ENCODE measurements around the gene CDKN2B-AS1.

Gene CDKN2B-AS1

DNA sequence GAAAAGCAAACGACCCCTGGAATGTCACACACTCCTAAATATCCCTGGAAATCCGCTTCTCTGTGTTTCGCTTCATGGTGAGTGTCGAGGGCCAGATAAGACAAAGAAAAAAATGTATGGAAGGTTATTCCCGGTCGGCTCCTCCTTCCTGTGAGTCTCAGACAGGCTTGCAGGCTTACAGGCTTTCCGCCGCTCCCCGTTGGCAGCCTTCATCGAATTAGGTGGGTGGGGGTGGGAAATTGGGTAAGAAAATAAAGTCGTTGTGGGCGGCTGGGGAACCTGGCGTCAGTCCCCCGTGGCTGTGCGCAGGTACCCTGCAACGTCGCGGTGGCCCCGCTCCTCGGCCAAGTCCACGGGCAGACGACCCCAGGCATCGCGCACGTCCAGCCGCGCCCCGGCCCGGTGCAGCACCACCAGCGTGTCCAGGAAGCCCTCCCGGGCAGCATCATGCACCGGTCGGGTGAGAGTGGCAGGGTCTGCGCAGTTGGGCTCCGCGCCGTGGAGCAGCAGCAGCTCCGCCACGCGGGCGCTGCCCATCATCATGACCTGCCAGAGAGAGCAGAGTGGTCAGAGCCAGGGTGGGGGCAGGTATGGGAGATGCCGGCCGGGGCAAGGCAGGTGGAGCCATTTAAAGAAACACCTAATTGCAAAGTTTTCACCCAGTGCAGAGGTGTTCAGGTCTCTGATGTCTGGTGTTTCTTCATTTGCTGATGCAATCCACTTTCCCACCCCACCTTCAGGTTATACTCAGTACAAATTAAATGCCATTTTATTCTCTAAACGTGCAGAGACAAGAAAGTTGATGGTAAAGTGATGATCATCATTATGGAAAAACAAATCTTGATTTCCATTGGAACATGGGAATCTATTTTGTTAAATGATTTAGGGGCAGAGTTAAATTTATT is 11.4 kb downstream of the CDKN2B-AS1 start:
- DNase-seq (ENCODE audit: low spot score), result no peak

DNA sequence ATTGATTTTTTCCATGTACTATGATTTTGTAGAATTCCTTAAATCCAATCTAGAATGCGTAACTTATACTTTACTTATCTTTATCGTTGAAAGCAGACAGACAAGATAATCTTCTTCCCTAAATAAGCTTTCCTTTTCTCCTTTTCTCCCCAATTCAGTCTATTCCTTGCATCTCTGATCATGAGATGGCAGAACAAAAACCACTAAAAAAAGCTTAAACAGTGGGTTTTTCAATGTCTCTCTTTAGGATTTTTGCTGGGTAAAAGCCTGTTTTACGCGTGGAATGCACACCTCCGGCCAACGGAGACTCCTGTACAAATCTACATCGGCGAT is 13.8 kb downstream of the CDKN2B-AS1 start:
- no peak for DNase-seq (ENCODE audit: low spot score)

DNA sequence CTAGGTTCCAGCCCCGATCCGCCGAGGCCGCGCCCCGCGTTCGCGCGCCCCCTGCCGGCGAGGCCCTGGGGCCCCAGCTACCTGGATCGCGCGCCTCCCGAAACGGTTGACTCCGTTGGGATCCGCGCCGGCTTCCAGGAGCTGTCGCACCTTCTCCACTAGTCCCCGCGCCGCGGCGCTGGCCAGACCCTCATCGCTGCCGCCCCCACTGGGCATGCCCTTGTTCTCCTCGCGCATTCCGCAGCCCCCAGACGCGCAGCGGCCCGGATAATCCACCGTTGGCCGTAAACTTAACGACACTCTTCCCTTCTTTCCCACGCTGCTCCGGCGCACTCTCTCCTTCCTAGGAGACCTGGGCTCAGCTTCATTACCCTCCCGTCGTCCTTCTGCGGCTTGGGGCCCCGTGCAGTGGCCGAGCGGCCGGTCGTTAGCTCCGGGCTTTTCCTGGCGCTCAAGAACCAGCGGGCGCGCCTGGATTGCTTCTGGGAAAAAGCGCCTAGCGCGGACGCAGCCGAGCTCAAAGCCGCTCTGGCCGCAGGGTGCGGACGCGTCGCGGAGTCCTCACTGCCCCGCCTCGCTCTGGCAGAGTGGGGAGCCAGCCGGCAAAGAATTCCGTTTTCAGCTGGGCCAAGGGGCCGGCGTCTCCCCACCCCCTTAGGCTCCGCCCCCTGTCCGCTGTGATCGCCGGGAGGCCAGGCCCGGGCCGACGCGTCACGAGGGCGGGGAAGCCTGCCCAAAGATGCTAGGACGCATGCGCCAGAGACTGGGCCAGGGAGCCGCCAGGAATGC is 14.3 kb downstream of the CDKN2B-AS1 start, which contains the start of gene CDKN2B:
CDKN2B (minus strand) TSS at position 589 of the 789 bp plus-strand sequence; CDS start at position 237, 352 bp downstream.
- peak; percentile 49 for DNase-seq (ENCODE audit: low spot score)

DNA sequence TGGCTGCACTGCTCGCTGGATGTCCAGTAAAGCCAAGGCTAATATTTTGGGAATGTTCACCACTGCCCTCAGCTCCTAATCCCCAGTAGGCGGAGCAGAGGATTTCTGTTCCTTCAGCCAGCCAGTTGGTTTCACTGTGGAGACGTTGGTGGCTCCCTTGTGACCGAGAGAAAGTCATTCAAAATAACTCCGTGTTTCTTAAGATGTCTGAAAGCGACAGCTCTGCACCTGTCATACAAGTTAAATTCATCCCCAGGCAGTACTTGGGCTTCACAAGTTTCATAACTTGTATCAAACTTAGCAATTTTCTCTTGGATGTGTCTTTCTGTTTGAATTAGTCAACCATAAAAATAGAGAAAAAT is 14.9 kb downstream of the CDKN2B-AS1 start:
- DNase-seq (ENCODE audit: low spot score), result no peak

DNA sequence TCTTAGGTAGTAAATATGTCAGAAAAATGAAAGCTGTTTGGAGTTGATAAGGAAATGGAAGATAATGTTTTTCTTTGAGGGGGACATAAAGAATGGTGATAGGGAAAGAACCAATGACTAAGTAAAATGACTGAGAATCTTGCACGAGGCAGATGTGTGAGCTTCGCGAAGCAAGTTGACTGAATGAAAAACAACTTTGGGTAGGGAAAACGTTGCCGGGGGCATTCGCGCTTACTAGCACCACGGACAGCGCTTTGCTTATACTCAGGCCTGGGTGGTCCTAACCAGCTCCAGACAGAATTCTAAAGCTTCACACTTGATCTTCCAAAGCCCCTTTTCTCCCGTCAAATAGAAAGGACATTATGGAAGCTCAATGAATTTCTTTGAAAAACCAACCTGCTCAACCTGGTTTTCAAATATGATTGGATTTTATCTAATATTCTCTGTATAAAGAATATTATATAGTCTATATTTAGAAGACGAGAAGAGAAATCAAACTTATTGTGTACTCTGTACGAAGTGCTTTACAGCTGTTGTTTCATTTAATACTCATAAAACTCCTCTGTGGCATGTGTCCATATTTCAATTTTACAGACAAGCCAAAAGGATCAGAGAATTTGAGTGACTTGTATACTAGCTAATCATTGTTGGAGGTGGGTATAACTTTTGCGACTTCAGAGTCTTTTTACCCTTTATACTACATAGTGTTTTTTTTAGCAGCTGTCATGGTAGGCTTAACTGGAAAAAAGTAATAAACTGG is 16.5 kb downstream of the CDKN2B-AS1 start:
- no peak for DNase-seq (ENCODE audit: low spot score)

DNA sequence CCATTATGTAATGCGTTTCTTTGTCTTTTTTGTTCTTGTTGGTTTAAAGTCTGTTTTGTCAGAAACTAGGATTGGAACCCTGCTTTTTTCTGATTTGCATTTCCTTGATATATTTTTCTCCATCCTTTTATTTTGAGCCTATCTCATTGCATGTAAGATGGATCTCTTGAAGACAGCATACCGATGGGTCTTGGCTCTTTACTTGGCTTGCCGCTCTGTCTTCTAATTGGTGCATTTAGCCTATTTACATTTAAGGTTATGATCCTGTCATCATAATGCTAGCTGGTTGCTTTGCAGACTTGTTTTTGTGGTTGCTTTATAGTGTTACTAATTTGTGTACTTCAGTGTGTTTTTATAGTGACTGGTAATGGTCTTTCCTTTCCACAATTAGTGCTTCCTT is 27.8 kb downstream of the CDKN2B-AS1 start:
- no peak for DNase-seq (ENCODE audit: low spot score)

DNA sequence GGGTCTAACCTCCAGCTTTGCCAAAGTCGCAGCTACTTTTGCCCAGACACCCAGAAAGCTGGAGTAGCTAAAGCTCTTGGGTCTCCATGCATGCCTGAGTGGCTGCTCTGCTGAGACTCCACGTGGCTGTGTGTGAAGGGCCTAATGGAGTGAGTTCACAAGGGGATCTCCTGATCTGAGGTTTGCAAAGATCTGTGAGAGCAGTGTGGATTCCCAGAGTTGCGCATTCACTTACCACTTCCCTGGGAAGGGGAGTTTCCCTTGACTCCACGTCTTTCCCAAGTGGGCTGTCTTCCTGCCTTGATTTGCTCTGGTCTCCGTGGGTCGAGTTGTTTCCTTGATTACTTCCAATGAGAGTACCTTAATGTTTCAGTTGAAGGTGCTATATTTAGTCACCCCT is 32.1 kb downstream of the CDKN2B-AS1 start:
- DNase-seq (ENCODE audit: low spot score), result no peak

DNA sequence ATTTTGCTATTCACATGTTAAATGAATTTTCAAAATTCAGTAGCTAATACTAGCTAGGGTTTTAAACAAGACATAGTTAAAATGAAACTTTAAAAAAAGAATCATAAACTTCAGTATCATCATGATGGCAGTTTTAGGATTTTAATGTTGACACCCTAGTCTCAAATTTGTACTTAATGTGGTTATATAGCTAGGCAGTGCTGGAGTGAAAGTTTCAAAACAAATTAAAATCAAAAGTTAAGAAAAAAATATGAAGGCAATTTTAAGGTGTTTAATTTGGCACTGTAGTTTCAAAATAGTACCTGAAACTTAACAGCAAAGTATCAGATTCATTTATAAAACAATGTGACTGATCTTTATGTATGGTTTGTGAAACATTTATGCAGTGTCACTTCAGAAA is 33.8 kb downstream of the CDKN2B-AS1 start:
- DNase-seq (ENCODE audit: low spot score), result no peak

DNA sequence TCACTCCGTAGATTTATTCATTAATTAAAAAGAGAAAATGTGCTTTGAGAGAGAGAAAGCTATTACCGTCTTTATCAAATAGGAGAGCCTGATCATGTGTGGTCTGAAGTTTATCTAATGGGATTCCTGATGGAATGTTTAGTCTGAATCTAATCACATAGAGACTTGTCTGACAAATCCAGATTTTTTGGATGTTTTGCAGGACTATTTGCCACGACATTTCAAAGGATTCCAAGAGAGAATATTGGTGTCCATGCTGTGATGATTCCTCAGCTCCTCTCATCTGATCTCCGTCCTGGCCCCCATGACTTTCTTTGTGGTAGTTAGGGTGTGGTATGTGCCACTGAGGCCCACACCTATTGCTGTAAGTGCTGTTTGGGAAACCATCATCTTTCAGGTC is 34.6 kb downstream of the CDKN2B-AS1 start:
- no peak for DNase-seq (ENCODE audit: low spot score)

DNA sequence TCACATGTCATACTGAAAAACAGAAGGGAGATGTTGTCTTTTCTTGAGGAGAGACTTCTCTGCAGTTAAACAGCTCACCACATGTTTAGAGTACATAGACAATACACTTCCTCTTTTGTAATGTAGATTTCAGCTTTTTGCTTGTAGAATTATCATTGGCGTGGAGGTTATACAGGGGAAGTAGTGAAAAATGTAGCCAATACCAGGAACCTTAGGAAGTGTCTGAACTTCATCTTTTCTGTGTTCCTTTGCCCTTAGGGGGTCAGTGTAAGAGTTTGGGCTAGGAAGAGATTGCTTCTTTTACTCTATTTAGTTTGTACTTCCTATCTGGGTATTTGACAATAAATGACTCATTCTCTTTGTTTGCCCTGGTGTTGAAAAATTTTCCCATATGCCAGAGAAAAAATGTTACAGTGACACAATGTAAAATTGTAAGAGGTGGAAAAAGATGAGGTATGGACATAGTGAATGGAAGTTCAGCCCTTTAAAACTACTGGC is 35.6 kb downstream of the CDKN2B-AS1 start:
- no peak for DNase-seq (ENCODE audit: low spot score)

DNA sequence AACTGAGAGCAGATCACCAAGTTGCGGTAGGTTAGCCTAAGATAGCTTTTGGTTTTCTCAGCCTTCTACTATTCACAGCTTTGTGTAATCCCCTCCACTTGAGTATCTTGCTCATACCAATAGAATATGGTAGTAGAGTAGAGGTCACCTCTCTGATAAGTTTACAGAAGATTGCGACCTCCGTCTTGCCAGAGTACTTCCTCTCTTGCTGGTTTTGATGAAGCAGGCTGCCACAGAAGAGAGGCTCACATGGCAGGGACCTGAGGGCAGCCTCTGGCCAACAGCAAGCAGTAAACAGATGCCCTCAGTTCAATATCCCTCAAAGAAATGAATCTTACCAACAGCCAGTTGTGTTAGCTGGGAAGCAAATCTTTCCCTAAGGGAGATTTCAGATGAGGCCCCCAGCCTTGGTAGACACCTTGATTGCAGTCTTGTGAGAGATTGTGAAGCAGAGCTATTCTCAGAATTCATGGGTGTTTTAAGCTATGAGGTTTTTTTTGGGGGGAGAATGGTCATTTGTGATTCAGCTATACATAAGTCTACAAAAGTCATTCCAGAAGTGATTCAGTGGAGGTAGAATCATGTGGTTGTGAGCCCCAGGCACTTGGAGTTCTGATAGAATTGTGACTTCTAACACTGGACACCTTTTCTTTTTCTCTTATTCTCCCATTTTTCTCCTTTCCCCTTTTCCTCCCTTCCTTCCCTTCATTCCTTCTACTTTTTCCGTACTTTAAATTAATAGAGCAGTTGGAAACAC is 37.2 kb downstream of the CDKN2B-AS1 start:
- no peak for DNase-seq (ENCODE audit: low spot score)

DNA sequence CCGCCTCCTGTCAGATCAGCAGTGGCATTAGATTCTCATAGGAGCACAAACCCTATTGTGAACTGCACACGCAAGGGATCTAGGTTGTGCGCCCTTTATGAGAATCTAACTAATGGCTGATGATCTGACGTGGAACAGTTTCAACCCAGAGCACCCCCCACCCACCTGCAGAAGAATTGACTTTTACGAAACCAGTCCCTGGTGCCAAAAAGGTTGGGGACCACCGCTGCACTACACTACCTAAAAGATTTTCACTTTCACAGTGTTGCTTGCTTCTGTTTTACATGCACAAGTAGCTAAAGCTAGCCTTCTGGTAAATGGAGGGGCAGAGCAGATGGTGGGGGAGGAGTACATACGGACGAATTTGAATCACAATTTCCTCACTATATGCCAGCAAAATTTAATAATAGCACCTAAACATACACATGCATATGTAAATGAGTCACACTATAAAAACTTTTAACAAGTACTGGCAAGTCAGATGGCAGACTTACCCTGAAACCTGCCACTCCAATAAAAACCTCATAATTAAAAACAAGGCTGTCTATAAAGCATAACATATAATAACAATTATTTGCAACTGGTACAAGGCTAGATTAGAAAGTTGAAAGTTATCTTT is 38.5 kb downstream of the CDKN2B-AS1 start:
- no peak for DNase-seq (ENCODE audit: low spot score)

DNA sequence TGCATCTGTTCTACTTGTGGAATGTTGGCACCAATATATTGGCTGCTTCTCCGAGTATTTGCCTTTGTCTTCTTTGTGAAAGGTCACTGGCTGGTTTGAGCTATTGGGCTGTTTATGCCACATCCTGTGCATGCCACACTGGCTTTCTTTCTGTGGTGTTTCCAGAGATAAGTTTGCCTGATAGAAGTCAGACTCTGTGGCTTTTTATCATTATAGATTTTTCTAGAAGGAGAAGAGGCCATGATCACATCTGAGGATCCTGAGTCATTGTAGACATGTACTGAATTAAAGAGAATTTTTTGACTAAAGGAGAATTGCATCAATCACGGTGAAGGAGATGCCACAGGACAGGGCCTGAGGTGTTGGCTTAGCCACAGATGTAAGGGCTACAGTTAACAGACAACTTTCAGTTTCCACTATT is 41.0 kb downstream of the CDKN2B-AS1 start:
- DNase-seq (ENCODE audit: low spot score), result no peak

DNA sequence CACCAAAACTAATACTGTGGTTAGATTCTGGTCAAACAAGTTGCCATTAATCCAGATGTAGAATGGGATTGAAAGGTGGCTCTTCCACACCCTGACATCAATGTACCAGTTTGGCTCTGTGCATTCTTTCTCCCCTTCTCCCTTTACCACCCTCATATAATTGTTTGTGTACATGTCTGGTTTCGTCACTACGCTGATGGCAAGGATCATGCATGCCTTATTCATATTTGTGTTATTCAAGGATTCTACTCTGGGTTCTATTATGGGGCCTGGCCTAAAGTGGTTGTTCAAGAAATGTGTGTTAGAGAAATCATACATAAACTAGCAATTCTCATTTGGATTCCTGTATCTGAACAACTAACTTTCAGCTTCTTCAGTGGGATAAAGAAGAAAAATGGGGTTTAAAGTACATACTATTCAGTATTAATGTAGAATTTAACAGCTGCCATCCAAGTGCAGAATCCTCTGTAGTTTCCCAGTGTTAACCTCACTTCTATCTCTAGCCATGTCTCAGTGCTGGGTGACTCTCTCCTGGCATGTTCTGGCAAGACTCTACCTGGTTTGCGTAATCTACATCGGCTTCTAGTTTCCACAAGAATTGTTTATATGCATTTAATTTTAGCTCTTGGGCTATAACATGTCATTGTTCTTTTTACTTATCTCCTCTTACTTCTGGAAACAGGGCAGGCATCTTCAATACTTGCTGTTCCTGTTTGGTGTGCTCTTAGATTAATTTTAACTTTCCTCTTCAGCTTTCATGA is 42.5 kb downstream of the CDKN2B-AS1 start:
- DNase-seq (ENCODE audit: low spot score), result no peak

DNA sequence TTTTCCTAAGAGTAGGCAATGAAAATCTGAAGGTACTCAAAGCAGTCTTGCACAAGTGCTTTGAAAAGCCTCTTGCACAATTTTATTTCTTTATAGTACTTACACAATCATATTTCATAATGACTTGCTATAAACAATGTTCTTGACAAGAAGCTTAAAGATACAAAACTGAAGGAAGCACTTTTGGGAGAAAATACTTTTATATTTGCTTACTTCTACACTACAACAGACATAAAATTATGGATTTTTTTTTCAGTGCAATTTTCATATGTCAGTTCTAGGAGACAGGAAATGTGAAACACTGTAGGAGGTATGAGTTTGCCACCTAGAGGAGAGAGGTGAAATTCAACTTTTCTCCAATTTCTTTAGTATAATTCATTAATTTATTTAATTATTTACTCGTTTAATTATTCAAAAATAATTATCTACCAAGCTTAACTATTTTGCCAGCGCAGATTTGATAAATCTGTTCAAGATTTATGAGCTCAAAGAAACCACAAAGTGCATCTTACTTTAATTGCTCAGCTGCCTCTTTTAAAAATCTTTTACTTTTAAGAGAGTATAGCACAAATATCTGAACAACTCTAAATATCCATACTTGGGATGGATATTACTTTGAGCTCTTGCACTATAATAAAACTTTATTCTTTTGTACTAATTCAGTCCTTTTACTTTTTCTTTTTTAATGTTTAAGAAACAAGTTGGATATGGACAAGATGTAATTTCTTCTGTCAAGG is 43.5 kb downstream of the CDKN2B-AS1 start:
- no peak for DNase-seq (ENCODE audit: low spot score)

DNA sequence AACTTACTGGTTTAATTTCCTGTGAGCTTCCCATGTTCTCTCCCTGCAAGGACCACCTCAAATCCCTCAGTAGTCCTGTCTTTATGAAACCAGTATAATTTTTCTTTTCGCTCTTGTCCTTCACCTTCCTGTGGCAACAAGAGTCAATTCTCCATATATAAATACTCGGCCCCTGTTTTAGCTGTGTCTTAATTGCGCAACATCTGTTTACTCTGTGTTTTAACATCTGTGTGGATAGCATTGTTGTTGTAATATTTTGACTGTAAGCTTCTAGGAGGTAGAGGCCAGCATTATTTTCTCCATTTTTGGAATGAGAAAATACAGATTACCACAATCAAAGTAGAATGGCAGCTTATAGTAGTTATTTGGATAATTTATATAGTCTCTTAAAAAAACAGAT is 44.7 kb downstream of the CDKN2B-AS1 start:
- no peak for DNase-seq (ENCODE audit: low spot score)

DNA sequence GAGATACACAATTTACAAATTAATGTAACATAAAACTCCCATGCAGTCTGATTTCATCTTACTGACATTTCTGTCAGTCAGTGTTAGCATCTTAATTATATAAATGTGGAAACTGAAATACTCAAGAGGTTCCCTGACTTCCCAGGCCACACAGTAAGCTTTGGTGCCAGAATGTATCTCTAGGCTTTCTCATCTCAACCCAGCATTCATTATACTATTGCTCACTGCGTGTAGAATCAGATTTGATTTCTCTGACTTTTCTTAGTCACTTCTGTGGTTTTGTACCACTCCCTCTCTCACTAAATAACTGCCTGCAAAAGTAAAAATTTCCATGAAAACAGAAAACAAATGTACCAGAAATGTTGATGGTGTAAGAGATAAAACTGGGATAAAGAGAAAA is 46.2 kb downstream of the CDKN2B-AS1 start:
- DNase-seq (ENCODE audit: low spot score), result no peak

DNA sequence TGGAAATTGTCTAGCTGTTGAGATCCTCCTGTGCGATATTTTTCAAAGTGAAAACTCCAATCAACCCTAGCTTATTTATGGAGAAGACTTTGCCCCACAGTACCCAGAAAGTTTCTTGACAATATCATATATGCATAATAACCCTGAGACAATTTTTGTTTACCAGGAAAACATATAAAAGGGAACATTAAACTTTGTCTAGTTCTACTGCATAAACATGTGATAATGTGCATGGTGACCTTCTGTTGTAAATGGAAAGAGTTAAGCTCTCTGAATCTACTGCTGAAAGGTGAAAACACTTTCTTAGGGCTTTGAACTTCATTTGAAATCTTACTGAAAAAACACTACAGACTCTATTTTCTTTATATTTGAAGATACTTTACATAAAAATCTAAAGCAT is 46.8 kb downstream of the CDKN2B-AS1 start:
- no peak for DNase-seq (ENCODE audit: low spot score)

DNA sequence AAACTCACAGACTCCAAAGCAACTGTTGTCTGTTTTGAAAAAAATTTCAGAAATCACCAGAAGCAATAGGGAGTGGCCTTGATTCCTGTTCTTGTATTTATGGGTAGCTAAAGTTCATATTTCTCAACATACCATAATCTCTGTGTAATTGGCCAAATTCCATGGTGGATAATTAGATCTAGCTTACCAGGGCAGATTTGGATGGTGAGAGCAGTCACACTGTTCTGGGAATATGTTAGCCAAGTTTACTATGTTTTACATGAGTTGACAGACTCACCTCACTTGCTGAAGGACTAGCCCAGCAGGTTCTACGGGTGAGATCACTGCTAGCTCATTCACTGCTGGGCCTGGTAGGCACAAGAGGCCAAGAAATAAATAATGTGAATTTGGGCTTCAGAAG is 47.2 kb downstream of the CDKN2B-AS1 start:
- no peak for DNase-seq (ENCODE audit: low spot score)

DNA sequence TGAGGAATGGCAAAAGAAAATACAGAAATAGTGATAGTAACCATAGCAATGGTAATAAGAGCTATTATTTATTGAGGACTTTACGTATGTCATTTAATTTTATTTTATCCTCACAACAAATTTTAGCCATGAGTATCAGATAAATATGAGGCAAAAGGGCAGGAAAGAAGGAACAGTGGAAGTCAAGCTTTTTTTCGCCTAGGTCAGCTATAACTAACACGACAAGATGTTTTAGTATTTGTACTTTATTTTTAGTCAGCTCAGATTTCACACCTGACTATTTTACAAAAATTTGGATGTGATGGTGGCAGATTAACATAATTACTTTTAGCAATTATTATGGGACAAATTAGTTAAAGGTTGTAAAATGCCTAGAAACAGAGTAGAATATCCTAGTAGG is 49.3 kb downstream of the CDKN2B-AS1 start:
- no peak for DNase-seq (ENCODE audit: low spot score)

Measured in CD4-positive, alpha-beta T cell treated with Interleukin-6 at 100 ng/mL for 8 hours (primary cell).